GM06990 (cell line): ENCODE measurements around the gene IGSF11.

Experiments used
- DNase-seq: peaks from one replicate; pipeline ENCODE4 v3.0.0-alpha.2; 2011; ENCODE audit not compliant: insufficient read length; ENCODE audit errors: extremely low read depth
- H3K27me3 ChIP-seq: replicated peaks from 2 replicates; pipeline ENCODE4 v1.6.0; 2011; ENCODE audit warnings: low read length; ENCODE audit not compliant: control insufficient read depth, insufficient read depth
- H3K36me3 ChIP-seq: 2 replicates; pipeline ENCODE4 v1.5.1; 2011; ENCODE audit warnings: low read length; ENCODE audit not compliant: control insufficient read depth, insufficient read depth
- H3K4me3 ChIP-seq: replicated peaks from 2 replicates; pipeline ENCODE4 v1.5.1; 2011; ENCODE audit warnings: low read depth, mild to moderate bottlenecking, control low read depth, low read length
- CTCF ChIP-seq: IDR thresholded peaks from 2 replicates; pipeline ENCODE4 v1.5.1; 2011; ENCODE audit warnings: low read length, control low read depth, mild to moderate bottlenecking, inconsistent platforms; ENCODE audit not compliant: insufficient read depth, poor library complexity, severe bottlenecking

Gene IGSF11

DNA sequence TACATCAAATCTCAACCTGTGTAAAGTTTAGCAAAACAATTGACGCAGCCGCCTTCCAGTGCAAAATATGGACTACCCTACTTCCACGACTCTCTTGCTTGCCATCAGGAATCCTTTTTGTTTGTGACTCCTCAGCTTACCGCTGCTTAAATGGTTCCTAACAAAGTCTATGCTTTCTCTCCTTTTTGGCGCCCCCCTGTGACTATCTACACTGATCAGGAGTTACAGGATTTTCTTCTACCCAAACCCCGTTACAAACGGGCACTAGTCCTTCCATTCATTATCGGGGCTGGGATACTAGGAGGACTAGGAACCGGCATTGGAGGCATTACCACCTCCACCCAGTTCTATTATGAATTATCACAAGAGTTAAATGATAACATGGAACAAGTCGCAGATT is 184.0 kb downstream of the IGSF11 start:
- TF ChIP-seq CTCF, result no peak
- H3K4me3 ChIP-seq, result no peak overlapping the region
- DNase-seq, result no peak

More for the DNA sequence above, 184.0 kb downstream of the IGSF11 start:
- no peaks in the 10 kb centered on the region for H3K27me3 ChIP-seq
- H3K36me3 ChIP-seq, result no peaks in the 10 kb centered on the region
